Mucosa of descending colon (tissue), 3 donors: ENCODE data around the gene PAX9. TPM values are rescaled to one million over a fixed set of nuclear protein-coding genes. Genes with fewer than 3 reads are reported as not detected.

Experiments
- ATAC-seq: fragments of 200-7000 bp; cut with Tn5 transposase; one replicate; pipeline ENCODE4 v1.9.1; 2020; ENCODE audit warnings: mild to moderate bottlenecking, moderate library complexity
- DNase-seq, 3 donors: peaks; one replicate each; pipeline ENCODE4 v3.0.0-alpha.2; 2020
- H3K36me3 ChIP-seq: fragments of 200-600 bp; one replicate; pipeline ENCODE4 v1.8.0; 2021; ENCODE audit warnings: low read depth, mild to moderate bottlenecking
- H3K4me1 ChIP-seq: fragments of 200-600 bp; one replicate; pipeline ENCODE4 v1.8.0; 2021; ENCODE audit warnings: low read depth, mild to moderate bottlenecking
- H3K4me3 ChIP-seq: fragments of 200-600 bp; one replicate; pipeline ENCODE4 v1.8.0; 2021; ENCODE audit warnings: mild to moderate bottlenecking
- H3K9me3 ChIP-seq: fragments of 200-600 bp; one replicate; pipeline ENCODE4 v1.8.0; 2021; ENCODE audit warnings: mild to moderate bottlenecking
- CTCF ChIP-seq: fragments of 200-600 bp; IDR thresholded peaks from one replicate; pipeline ENCODE4 v1.8.0; 2022; ENCODE audit warnings: antibody characterized with exemption, mild to moderate bottlenecking
- intact Hi-C, 2 donors: fragments of 100-400 bp; cut with DNase I in 1 of 2; cut with micrococcal nuclease in 1 of 2; formaldehyde crosslinking; loops; one replicate each; pipeline versions ENCODE4 v1.11.0 to v1.11.1; 2022; cut with DNase I, micrococcal nuclease
- total RNA-seq, 3 donors: library from RNA; stranded (reverse); fragmentation: NEBNext Ultra II Directional in 2 of 3; extraction: Animal tissue kit (Norgen Biotek cat#: 25700) in 2 of 3; gene quantifications; one replicate each; pipeline versions ENCODE4 v1.2.1 to v1.2.4, GENCODE V29; 2021 to 2023
- donor health status: DM: no; HTN: no; CAD: no; lungs with moderate emphysema.
- donor health status: DM: no; HTN: no; CAD: no.
- donor health status: DM: no; HTN: yes; CAD: no.

Gene PAX9
- total RNA-seq, 3 donors from 2014 or later, result 0.29 to 0.44 (median 0.38) TPM

GRCh38 chr14:36652542-36653201 lies 9.0 kb upstream of the PAX9 start:
- DNase-seq (no peak), ATAC-seq (no peak)
- intact Hi-C loops, result no loop called here
- H3K4me1 ChIP-seq, result peaks cover 22% of the 10 kb centered on the region
- H3K4me3 ChIP-seq, result no peak overlapping the region
- H3K9me3 ChIP-seq, result no peaks in the 10 kb centered on the region
- H3K36me3 ChIP-seq, result no peaks in the 10 kb centered on the region
- TF ChIP-seq CTCF, result no peak

- H3K36me3 ChIP-seq, result no peaks in the 10 kb centered on the region
- H3K9me3 ChIP-seq, result no peaks in the 10 kb centered on the region
- no peak overlapping the region for H3K4me3 ChIP-seq
- ATAC-seq (no peak), DNase-seq (no peak)
- intact Hi-C loops, result no loop called here
- TF ChIP-seq CTCF, result no peak
- H3K4me1 ChIP-seq, result peaks cover 27% of the 10 kb centered on the region
Observed at GRCh38 chr14:36653413-36653812, 8.2 kb upstream of the PAX9 start.

- ATAC-seq (no peak), DNase-seq (no peak)
- peaks cover 33% of the 10 kb centered on the region for H3K4me1 ChIP-seq
- TF ChIP-seq CTCF, result no peak
- H3K4me3 ChIP-seq, result no peak overlapping the region
- no peaks in the 10 kb centered on the region for H3K9me3 ChIP-seq
- intact Hi-C loops, result no loop called here
- no peaks in the 10 kb centered on the region for H3K36me3 ChIP-seq
Observed at GRCh38 chr14:36653962-36654793, 7.5 kb upstream of the PAX9 start.

- H3K4me3 ChIP-seq, result no peak overlapping the region
- intact Hi-C loops, result no loop called here
- DNase-seq, result no peak
- ATAC-seq, result no peak
- TF ChIP-seq CTCF, result no peak
- H3K9me3 ChIP-seq, result no peaks in the 10 kb centered on the region
- H3K4me1 ChIP-seq, result peaks cover 33% of the 10 kb centered on the region
- no peaks in the 10 kb centered on the region for H3K36me3 ChIP-seq
Observed at GRCh38 chr14:36654794-36655381, 6.8 kb upstream of the PAX9 start.

- DNase-seq, result no peak
- H3K4me1 ChIP-seq, result peaks cover 33% of the 10 kb centered on the region
- H3K36me3 ChIP-seq, result no peaks in the 10 kb centered on the region
- ATAC-seq, result no peak
- no peak overlapping the region for H3K4me3 ChIP-seq
- no peak for TF ChIP-seq CTCF
- no peaks in the 10 kb centered on the region for H3K9me3 ChIP-seq
- intact Hi-C loops, result no loop called here
Observed at GRCh38 chr14:36655571-36655962, 6.1 kb upstream of the PAX9 start.
